ENCODE data around the gene GDF15.

GDF15 gene

GRCh38 chr19:18424122-18424889 is 38.3 kb downstream of the GDF15 start:
- DNase-seq (ENCODE audit: low spot score): no peak
- no peak for TF ChIP-seq CTCF (IDR thresholded peaks at IDR 0.05; ENCODE audit: extremely low read depth, insufficient read depth, missing control alignments)
- in situ Hi-C loops (cut with MboI; ENCODE audit: low pct_unique_long_range_greater_than_20kb, low sequenced_read_pairs, unreplicated experiment): no loop called here

- TF ChIP-seq CTCF (IDR thresholded peaks at IDR 0.05; ENCODE audit: extremely low read depth, insufficient read depth, missing control alignments): no peak
- in situ Hi-C loops (cut with MboI; ENCODE audit: low pct_unique_long_range_greater_than_20kb, low sequenced_read_pairs, unreplicated experiment): no loop called here
- no peak for DNase-seq (ENCODE audit: low spot score)
Measured at GRCh38 chr19:18424890-18425514, 39.0 kb downstream of the GDF15 start.

- no peak for DNase-seq (ENCODE audit: low spot score)
- in situ Hi-C loops (cut with MboI; ENCODE audit: low pct_unique_long_range_greater_than_20kb, low sequenced_read_pairs, unreplicated experiment): no loop called here
- TF ChIP-seq CTCF (IDR thresholded peaks at IDR 0.05; ENCODE audit: extremely low read depth, insufficient read depth, missing control alignments): no peak
Measured at GRCh38 chr19:18425515-18426415, 39.8 kb downstream of the GDF15 start.

- TF ChIP-seq CTCF (IDR thresholded peaks at IDR 0.05; ENCODE audit: extremely low read depth, insufficient read depth, missing control alignments): no peak
- DNase-seq (ENCODE audit: low spot score): no peak
- in situ Hi-C loops (cut with MboI; ENCODE audit: low pct_unique_long_range_greater_than_20kb, low sequenced_read_pairs, unreplicated experiment): no loop called here
Measured at GRCh38 chr19:18426416-18426767, 40.4 kb downstream of the GDF15 start.

- no peak for DNase-seq (ENCODE audit: low spot score)
- in situ Hi-C loops (cut with MboI; ENCODE audit: low pct_unique_long_range_greater_than_20kb, low sequenced_read_pairs, unreplicated experiment): no loop called here
- TF ChIP-seq CTCF (IDR thresholded peaks at IDR 0.05; ENCODE audit: extremely low read depth, insufficient read depth, missing control alignments): no peak
Measured at GRCh38 chr19:18427080-18427742, 41.3 kb downstream of the GDF15 start.

- in situ Hi-C loops (cut with MboI; ENCODE audit: low pct_unique_long_range_greater_than_20kb, low sequenced_read_pairs, unreplicated experiment): no loop called here
- no peak for DNase-seq (ENCODE audit: low spot score)
- TF ChIP-seq CTCF (IDR thresholded peaks at IDR 0.05; ENCODE audit: extremely low read depth, insufficient read depth, missing control alignments): no peak
Measured at GRCh38 chr19:18427743-18428113, 41.8 kb downstream of the GDF15 start.

All from GM13977 (cell line).